Measurements from ENCODE around the gene KANSL1. TPM values are rescaled to one million over a fixed set of nuclear protein-coding genes. Genes with fewer than 3 reads are reported as not detected.

The KANSL1 gene
- total and polyA plus RNA-seq, 9 donors: 30.4 to 107 (median 77.7) TPM

DNA sequence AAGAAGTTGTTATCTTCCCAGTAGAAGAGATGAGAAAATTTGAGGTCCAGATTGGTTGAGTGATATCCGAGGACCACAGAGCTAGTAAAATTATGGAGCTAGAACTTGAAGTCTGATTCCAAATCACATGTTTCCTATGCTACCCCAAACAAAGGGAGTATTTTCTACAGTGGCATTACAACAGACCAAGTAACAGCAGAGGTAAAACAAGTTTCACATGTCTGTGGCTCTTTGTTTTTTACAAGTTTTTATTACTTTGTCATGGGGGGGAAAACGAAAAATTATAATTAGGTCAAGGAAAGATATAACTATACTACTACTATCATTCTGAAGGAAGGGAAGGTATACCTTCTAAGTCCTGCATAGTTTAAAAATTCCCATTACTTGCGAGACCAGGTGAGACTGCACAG lies 49.4 kb downstream of the KANSL1 start:
- no peaks in the 10 kb centered on the region for H3K27me3 ChIP-seq
- no peak for DNase-seq
- TF ChIP-seq EP300 (IDR thresholded peaks at IDR 0.05) (no peak), POLR2A (IDR thresholded peaks at IDR 0.05) (no peak)
- TF ChIP-seq, protein P1, sequence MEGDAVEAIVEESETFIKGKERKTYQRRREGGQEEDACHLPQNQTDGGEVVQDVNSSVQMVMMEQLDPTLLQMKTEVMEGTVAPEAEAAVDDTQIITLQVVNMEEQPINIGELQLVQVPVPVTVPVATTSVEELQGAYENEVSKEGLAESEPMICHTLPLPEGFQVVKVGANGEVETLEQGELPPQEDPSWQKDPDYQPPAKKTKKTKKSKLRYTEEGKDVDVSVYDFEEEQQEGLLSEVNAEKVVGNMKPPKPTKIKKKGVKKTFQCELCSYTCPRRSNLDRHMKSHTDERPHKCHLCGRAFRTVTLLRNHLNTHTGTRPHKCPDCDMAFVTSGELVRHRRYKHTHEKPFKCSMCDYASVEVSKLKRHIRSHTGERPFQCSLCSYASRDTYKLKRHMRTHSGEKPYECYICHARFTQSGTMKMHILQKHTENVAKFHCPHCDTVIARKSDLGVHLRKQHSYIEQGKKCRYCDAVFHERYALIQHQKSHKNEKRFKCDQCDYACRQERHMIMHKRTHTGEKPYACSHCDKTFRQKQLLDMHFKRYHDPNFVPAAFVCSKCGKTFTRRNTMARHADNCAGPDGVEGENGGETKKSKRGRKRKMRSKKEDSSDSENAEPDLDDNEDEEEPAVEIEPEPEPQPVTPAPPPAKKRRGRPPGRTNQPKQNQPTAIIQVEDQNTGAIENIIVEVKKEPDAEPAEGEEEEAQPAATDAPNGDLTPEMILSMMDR (IDR thresholded peaks at IDR 0.05): no peak
- intact Hi-C loops (cut with DNase I): no loop called here
- no peak overlapping the region for H3K4me3 ChIP-seq
- H3K27ac ChIP-seq: no peak overlapping the region
- H3K36me3 ChIP-seq: no peaks in the 10 kb centered on the region
- no peaks in the 10 kb centered on the region for H3K9me3 ChIP-seq
- H3K4me1 ChIP-seq (ENCODE audit: insufficient read depth): peaks cover 10% of the 10 kb centered on the region
- WGBS, 3 donors: 43 to 55% (median 43%) methylated on average over 3 of the region's 3 CpGs

DNA sequence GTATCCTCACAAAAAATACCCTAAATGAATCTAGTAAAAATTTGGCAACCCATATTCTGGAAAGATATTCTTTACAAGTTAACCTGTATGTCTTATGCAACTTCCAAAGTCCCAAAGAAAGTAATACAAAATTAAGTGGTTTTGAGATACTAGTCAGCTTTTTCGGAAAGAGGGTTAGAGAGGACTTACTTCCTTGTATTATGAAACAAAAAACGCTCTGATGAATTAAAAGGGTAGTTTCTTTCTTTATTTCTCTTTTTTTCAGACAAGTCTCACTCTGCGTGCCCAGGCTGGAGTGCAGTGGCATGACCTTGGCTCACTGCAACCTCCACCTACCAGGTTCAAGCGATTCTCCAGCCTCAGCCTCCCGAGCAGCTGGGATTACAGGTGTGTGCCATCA lies 51.6 kb downstream of the KANSL1 start:
- whole genome bisulfite sequencing, 3 donors: 43 to 66% (median 44%) methylated on average over 5 of the region's 5 CpGs
- Histone ChIP-seq H3K27me3 (no peaks in the 10 kb centered on the region), H3K4me3 (no peak overlapping the region), H3K9me3 (no peaks in the 10 kb centered on the region), H3K4me1 (ENCODE audit: insufficient read depth) (peaks cover 12% of the 10 kb centered on the region), H3K36me3 (no peaks in the 10 kb centered on the region), H3K27ac (no peak overlapping the region)
- intact Hi-C loops (cut with DNase I): no loop called here
- TF ChIP-seq EP300 (IDR thresholded peaks at IDR 0.05) (no peak), POLR2A (IDR thresholded peaks at IDR 0.05) (no peak)
- TF ChIP-seq, protein P1 (IDR thresholded peaks at IDR 0.05): no peak
- no peak for DNase-seq

DNA sequence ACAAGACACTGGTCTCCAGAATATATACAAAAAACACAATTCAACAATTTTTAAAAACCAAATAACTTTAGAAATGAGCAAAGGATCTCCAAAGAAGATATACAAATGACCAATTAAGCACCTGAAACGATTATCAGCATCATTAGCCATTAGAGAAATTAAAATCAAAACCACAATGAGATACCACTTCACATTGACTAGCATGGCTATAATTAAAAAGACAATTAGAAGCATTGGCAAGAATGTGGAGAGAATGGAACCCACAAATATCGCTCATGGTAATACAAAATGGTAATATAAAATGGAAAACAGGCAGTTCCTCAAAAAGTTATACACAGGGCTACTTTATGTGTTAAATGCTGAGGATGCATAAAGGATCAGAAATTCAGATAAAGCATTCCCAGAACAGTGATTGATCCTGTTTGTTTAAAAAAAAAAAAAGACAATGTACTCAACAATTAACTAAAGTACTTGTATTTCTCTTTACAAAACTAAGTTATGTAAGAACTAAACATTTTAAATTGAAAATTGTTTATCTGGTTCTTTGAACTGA lies 52.5 kb downstream of the KANSL1 start:
- H3K4me1 ChIP-seq (ENCODE audit: insufficient read depth): peaks cover 12% of the 10 kb centered on the region
- H3K27ac ChIP-seq: no peak overlapping the region

DNA sequence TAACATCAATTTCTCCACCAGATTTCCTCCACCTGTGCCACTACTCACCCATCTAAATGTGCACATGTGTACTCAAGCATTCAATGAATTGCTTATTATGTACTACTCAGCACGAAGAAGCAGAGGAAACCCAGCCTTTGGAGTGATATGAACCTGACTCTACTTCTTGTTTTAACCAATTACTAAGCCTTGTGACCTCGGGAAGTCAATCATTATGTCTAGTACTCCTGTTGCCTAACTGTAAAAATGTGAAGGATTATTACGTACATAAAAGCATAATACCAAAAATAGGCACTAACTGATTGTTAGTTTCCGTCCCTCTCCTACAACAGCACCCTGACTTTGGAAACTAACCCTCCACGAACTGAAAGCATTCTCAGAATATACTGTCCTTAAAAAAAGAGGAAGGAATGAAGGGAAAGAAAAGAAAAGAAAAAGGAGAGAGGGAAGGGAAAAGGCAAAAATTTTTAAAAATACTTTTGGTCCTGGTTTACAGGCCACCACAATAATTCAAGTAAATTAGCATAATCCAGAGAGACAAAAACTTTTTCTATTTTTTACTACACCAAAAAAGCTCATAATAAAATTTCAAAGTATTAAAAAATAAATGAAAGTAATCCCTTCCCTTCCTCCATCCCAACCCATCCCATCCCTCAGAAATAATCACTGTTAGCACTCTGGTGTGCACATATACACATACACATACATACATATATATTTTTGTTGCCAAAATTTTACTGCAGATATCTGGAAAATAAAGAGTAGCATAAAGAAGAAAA lies 53.6 kb downstream of the KANSL1 start:
- H3K36me3 ChIP-seq: no peaks in the 10 kb centered on the region
- no peaks in the 10 kb centered on the region for H3K27me3 ChIP-seq
- peaks cover 10% of the 10 kb centered on the region for H3K4me1 ChIP-seq (ENCODE audit: insufficient read depth)
- H3K27ac ChIP-seq: no peak overlapping the region
- intact Hi-C loops (cut with DNase I): no loop called here
- no peak for DNase-seq
- no peaks in the 10 kb centered on the region for H3K9me3 ChIP-seq
- H3K4me3 ChIP-seq: no peak overlapping the region
- WGBS, 3 donors: 69 to 74% (median 70%) methylated on average over 5 of the region's 5 CpGs
- TF ChIP-seq EP300 (IDR thresholded peaks at IDR 0.05): no peak
- TF ChIP-seq POLR2A (IDR thresholded peaks at IDR 0.05): no peak
- TF ChIP-seq, protein P1 (IDR thresholded peaks at IDR 0.05): no peak

More for the DNA sequence above, 52.5 kb downstream of the KANSL1 start:
- H3K36me3 ChIP-seq: no peaks in the 10 kb centered on the region
- no peaks in the 10 kb centered on the region for H3K27me3 ChIP-seq
- intact Hi-C loops (cut with DNase I): no loop called here
- H3K4me3 ChIP-seq: no peak overlapping the region
- TF ChIP-seq, protein P1 (IDR thresholded peaks at IDR 0.05): no peak
- TF ChIP-seq EP300 (IDR thresholded peaks at IDR 0.05): no peak
- no peak for TF ChIP-seq POLR2A (IDR thresholded peaks at IDR 0.05)
- no peak for DNase-seq
- no peaks in the 10 kb centered on the region for H3K9me3 ChIP-seq
- 87 to 93% (median 91%) methylated on average over 2 of the region's 2 CpGs for WGBS, 3 donors
